Ishikawa (cell line): ENCODE data around the gene GRHL1.

Source experiments
- CREB1 ChIP-seq: IDR thresholded peaks from 2 replicates; pipeline ENCODE4 v1.6.1; 2012; ENCODE audit warnings: low read depth
- EGR1 ChIP-seq: IDR thresholded peaks from 2 replicates; pipeline ENCODE4 v1.6.1; 2012
- EP300 ChIP-seq: IDR thresholded peaks from 2 replicates; pipeline ENCODE4 v1.6.1; 2012; ENCODE audit warnings: borderline replicate concordance
- FOXM1 ChIP-seq: IDR thresholded peaks from 2 replicates; pipeline ENCODE4 v1.6.1; 2012; ENCODE audit warnings: low read depth, borderline replicate concordance
- MAX ChIP-seq: IDR thresholded peaks from 2 replicates; pipeline ENCODE4 v1.6.1; 2012
- NFIC ChIP-seq: IDR thresholded peaks from 2 replicates; pipeline ENCODE4 v1.6.1; 2012
- REST ChIP-seq: IDR thresholded peaks from 2 replicates; pipeline ENCODE4 v1.6.1; 2012; ENCODE audit warnings: low read depth, mild to moderate bottlenecking
- TAF1 ChIP-seq: IDR thresholded peaks from 2 replicates; pipeline ENCODE4 v1.6.1; 2012; ENCODE audit warnings: low read depth, mild to moderate bottlenecking
- TCF12 ChIP-seq: IDR thresholded peaks from 2 replicates; pipeline ENCODE4 v1.6.1; 2012; ENCODE audit warnings: low read depth
- USF1 ChIP-seq: IDR thresholded peaks from 2 replicates; pipeline ENCODE4 v1.6.1; 2012
- YY1 ChIP-seq: IDR thresholded peaks from 2 replicates; pipeline ENCODE4 v1.6.1; 2012; ENCODE audit warnings: low read depth
- ZBTB7A ChIP-seq: IDR thresholded peaks from 2 replicates; pipeline ENCODE4 v1.6.1; 2012; ENCODE audit warnings: low read depth

The GRHL1 gene

GRCh38 chr2:10043906-10044601 lies 92.6 kb downstream of the GRHL1 start:
- TF ChIP-seq NFIC (no peak), CREB1 (0 out of 2 replicates have a peak, but pooled peaks have one; percentile 27), EP300 (no peak), REST (peak; percentile 2; the same call in 1 of the 2 replicates), TCF12 (peak; percentile 11; the same call in 1 of the 2 replicates), MAX (peak; percentile 97), EGR1 (peak; percentile 76)

GRCh38 chr2:10045561-10046355 lies 94.3 kb downstream of the GRHL1 start:
- TF ChIP-seq CREB1: no peak

- TF ChIP-seq REST: no peak
- TF ChIP-seq YY1: no peak
- TF ChIP-seq ZBTB7A: no peak
- no peak for TF ChIP-seq NFIC
- TF ChIP-seq MAX: no peak
- no peak for TF ChIP-seq EP300
Measured at GRCh38 chr2:10046931-10047330, 95.4 kb downstream of the GRHL1 start.

GRCh38 chr2:10047616-10048500 lies 96.4 kb downstream of the GRHL1 start:
- no peak for TF ChIP-seq MAX
- no peak for TF ChIP-seq REST
- no peak for TF ChIP-seq TAF1
- no peak for TF ChIP-seq FOXM1
- no peak for TF ChIP-seq YY1
- TF ChIP-seq USF1: no peak
- no peak for TF ChIP-seq CREB1
- no peak for TF ChIP-seq EGR1
